Measurements from ENCODE around the gene GSDME. TPM values are rescaled to one million over a fixed set of nuclear protein-coding genes. Genes with fewer than 3 reads are reported as not detected.
A peak's percentile ranks its signal among the peaks of the same experiment; 100 is the strongest.

Gene GSDME
- total RNA-seq, 2 experiments from 2014 or later, result 6.8 to 6.9 TPM

GRCh38 chr7:24668927-24669635 is 88.2 kb downstream of the GSDME start:
- DNase-seq, result no peak
- Mint-ChIP-seq H3K9me3 (no peaks in the 10 kb centered on the region), H3K4me3 (no peak overlapping the region), H3K27me3 (ENCODE audit: low read depth) (no peaks in the 10 kb centered on the region), H3K27ac (no peak overlapping the region), H3K36me3 (ENCODE audit: low read depth) (peaks cover 17% of the 10 kb centered on the region), H3K4me1 (ENCODE audit: low read depth) (peaks cover 5% of the 10 kb centered on the region)
- CTCF ChIA-PET, result interaction anchor here (1.0 to 1.2 kb wide), 2 partner anchors 92 to 424 kb away, joined by 3 to 4 read pairs; no protein-coding TSS in a partner anchor
- intact Hi-C loops (cut with micrococcal nuclease), result loop anchor here (5.0 to 10.0 kb wide), 4 partner anchors 194 to 1124 kb away; partner anchors contain the start of gene STK31

DNA sequence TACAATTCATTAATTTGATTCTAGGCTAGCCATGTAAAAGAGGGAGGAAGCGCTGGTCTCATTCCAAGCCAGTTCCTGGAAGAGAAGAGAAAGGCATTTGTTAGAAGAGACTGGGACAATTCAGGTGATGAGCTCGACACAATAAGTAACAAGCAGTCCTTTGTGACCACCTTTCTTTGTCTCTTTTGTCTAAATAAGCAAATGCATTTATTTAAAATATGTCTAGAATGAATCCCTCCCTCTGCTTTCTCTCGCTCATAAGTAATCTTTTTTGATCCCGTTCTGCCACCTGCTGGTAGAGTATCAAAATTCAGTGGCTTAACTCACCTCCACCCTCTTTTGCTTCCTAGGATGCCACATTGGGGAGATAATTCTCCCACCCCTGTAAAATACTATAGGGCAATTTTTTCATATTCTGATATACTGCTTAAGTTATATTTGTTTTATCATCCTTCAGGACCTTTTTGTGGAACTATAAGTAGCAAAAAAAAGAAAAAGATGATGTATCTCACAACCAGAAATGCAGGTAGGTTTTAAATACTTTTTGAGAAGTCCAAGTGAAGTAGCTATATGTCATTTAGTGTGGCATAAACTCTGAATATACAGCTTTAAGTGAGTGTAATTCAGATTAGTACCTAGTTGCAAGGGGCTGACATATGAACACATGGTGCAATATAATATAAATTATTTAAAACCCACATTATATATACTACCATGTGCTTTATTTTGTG is 91.5 kb downstream of the GSDME start:
- CTCF ChIA-PET, result interaction anchor here (0.6 to 3.5 kb wide), 21 partner anchors 11 to 968 kb away, joined by 3 to 44 read pairs (median 3); no protein-coding TSS in a partner anchor
- peaks cover 4% of the 10 kb centered on the region for H3K4me1 Mint-ChIP-seq (ENCODE audit: low read depth)
- H3K27me3 Mint-ChIP-seq (ENCODE audit: low read depth), result no peaks in the 10 kb centered on the region
- H3K27ac Mint-ChIP-seq, result no peak overlapping the region
- intact Hi-C loops (cut with micrococcal nuclease), result loop anchor here (1.0 to 10.0 kb wide), 8 partner anchors 89 to 1121 kb away; partner anchors contain the start of gene STK31
- DNase-seq, result peak; percentile 71
- no peak overlapping the region for H3K4me3 Mint-ChIP-seq
- peaks cover 12% of the 10 kb centered on the region for H3K36me3 Mint-ChIP-seq (ENCODE audit: low read depth)
- H3K9me3 Mint-ChIP-seq, result no peaks in the 10 kb centered on the region

DNA sequence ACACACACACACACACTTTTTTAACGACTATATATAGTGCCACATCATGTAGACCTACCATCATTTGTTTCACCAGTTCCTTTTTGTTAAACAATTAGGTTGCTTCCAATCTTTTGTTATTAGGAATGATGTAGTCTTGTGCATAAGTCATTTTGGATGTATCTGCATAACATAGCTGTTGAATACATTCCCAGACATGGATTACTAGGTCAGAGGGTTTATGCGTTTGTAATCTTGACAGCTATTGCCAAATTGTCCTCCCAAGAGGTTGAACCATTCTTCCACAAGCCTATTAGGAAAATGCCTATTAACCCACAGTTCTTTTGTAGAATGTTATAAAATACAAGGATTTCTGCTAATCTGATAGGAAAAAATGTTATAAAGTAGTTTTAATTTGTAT is 96.7 kb downstream of the GSDME start:
- no peak for DNase-seq
- no peak overlapping the region for H3K27ac Mint-ChIP-seq
- H3K9me3 Mint-ChIP-seq, result no peaks in the 10 kb centered on the region
- H3K36me3 Mint-ChIP-seq (ENCODE audit: low read depth), result peaks cover 15% of the 10 kb centered on the region
- H3K27me3 Mint-ChIP-seq (ENCODE audit: low read depth), result no peaks in the 10 kb centered on the region
- CTCF ChIA-PET, result no interaction called here
- no peak overlapping the region for H3K4me3 Mint-ChIP-seq
- peaks cover 4% of the 10 kb centered on the region for H3K4me1 Mint-ChIP-seq (ENCODE audit: low read depth)
- intact Hi-C loops (cut with micrococcal nuclease), result loop anchor here (10.0 kb wide), 3 partner anchors 186 to 1116 kb away; partner anchors contain the start of gene STK31

GRCh38 chr7:24659505-24659904 is 97.8 kb downstream of the GSDME start:
- peaks cover 13% of the 10 kb centered on the region for H3K36me3 Mint-ChIP-seq (ENCODE audit: low read depth)
- no peak overlapping the region for H3K27ac Mint-ChIP-seq
- no peaks in the 10 kb centered on the region for H3K9me3 Mint-ChIP-seq
- intact Hi-C loops (cut with micrococcal nuclease), result no loop called here
- H3K27me3 Mint-ChIP-seq (ENCODE audit: low read depth), result no peaks in the 10 kb centered on the region
- no peak overlapping the region for H3K4me3 Mint-ChIP-seq
- DNase-seq, result no peak
- peaks cover 4% of the 10 kb centered on the region for H3K4me1 Mint-ChIP-seq (ENCODE audit: low read depth)
- CTCF ChIA-PET, result no interaction called here

DNA sequence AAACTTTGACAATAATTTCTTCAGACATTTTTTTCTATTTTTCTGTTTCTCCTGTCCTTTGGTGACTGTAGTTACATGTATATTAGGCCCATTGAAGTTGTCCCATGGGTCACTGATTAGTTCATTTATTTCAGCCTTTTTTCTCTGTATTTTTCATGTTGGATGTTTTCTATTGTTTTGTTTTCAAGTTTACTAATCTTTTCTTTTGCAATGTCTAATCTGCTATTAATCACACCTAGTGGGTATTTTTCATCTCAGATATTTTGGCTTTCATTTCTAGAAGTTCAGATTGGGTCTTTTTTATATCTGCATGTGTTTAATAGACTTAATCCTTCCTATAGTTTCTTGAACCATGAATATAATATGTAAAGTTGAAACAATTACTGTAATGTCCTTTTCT is 99.3 kb downstream of the GSDME start:
- Mint-ChIP-seq H3K4me3 (no peak overlapping the region), H3K27ac (no peak overlapping the region), H3K4me1 (ENCODE audit: low read depth) (peaks cover 5% of the 10 kb centered on the region), H3K36me3 (ENCODE audit: low read depth) (peaks cover 18% of the 10 kb centered on the region), H3K27me3 (ENCODE audit: low read depth) (no peaks in the 10 kb centered on the region), H3K9me3 (no peaks in the 10 kb centered on the region)
- CTCF ChIA-PET, result no interaction called here
- DNase-seq, result no peak
- intact Hi-C loops (cut with micrococcal nuclease), result no loop called here

DNA sequence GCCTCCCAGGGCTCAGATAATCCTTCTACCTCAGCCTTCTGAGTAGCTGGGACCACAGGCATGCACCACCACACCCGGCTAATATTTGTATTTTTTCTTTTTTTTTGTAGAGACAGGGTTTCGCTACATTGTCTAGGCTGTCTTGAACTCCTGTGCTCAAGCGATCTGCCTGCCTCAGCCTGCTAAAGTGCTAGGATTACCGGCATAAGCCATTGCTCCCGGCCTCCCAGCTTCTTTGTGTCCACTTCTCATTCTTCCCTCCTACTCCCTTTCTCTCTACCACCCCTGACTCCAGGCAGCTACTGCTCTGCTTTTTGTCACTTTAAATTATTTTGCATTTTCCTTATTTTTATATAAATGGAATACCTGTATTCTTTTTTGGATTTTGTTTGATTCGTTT is 100.7 kb downstream of the GSDME start:
- no peaks in the 10 kb centered on the region for H3K9me3 Mint-ChIP-seq
- CTCF ChIA-PET, result no interaction called here
- H3K36me3 Mint-ChIP-seq (ENCODE audit: low read depth), result peaks cover 18% of the 10 kb centered on the region
- DNase-seq, result no peak
- no peak overlapping the region for H3K4me3 Mint-ChIP-seq
- intact Hi-C loops (cut with micrococcal nuclease), result no loop called here
- peaks cover 10% of the 10 kb centered on the region for H3K4me1 Mint-ChIP-seq (ENCODE audit: low read depth)
- no peaks in the 10 kb centered on the region for H3K27me3 Mint-ChIP-seq (ENCODE audit: low read depth)
- H3K27ac Mint-ChIP-seq, result no peak overlapping the region

- H3K9me3 Mint-ChIP-seq, result no peaks in the 10 kb centered on the region
- peaks cover 20% of the 10 kb centered on the region for H3K36me3 Mint-ChIP-seq (ENCODE audit: low read depth)
- CTCF ChIA-PET, result interaction anchor here (0.8 kb wide), 1 partner anchor 11 kb away, joined by 3 read pairs; no protein-coding TSS in a partner anchor
- intact Hi-C loops (cut with micrococcal nuclease), result no loop called here
- DNase-seq, result no peak
- no peak overlapping the region for H3K27ac Mint-ChIP-seq
- peaks cover 10% of the 10 kb centered on the region for H3K4me1 Mint-ChIP-seq (ENCODE audit: low read depth)
- H3K27me3 Mint-ChIP-seq (ENCODE audit: low read depth), result no peaks in the 10 kb centered on the region
- no peak overlapping the region for H3K4me3 Mint-ChIP-seq
Observed at GRCh38 chr7:24654305-24654704, 103.0 kb downstream of the GSDME start.

DNA sequence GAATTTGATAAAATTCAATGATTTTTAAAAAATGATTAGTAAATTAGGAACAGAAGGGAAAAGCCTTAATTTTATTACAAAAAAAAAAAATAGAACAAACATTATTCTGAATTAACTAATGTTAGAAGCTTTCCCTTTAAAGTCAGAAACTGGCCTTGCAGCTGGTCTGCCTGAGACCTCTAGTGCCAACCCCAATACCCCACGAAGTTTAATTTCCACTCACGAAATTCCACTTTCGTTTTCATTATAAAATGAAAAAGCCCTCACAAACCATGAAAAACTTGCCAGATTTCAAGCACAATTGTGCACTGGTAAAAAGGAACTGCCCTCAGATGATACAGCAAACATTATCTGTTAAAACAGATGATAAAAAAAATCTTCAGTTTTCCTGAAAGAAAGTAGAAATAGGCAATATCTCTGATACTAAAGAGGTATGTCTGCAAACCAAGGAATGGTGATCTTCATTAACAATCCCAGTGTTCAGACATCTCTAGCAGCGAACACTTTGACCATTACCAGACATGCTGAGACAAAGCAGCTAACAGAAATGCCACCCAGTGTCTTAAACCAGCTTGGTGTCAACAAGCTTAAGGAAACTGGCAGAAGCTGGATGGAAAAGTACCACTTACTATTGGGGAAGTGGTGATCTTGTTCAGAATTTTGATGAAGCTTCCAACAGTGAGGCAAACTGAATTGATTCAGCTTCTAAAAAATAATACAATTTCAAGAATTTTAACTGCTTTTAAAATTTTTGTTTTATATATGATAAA is 103.8 kb downstream of the GSDME start:
- H3K4me3 Mint-ChIP-seq, result peak overlapping the region; percentile 21
- no peaks in the 10 kb centered on the region for H3K27me3 Mint-ChIP-seq (ENCODE audit: low read depth)
- H3K27ac Mint-ChIP-seq, result no peak overlapping the region
- H3K4me1 Mint-ChIP-seq (ENCODE audit: low read depth), result peaks cover 10% of the 10 kb centered on the region
- intact Hi-C loops (cut with micrococcal nuclease), result no loop called here
- CTCF ChIA-PET, result interaction anchor here (1.2 kb wide), 1 partner anchor 13 kb away, joined by 3 read pairs; no protein-coding TSS in a partner anchor
- H3K36me3 Mint-ChIP-seq (ENCODE audit: low read depth), result peaks cover 14% of the 10 kb centered on the region
- no peaks in the 10 kb centered on the region for H3K9me3 Mint-ChIP-seq
- DNase-seq, result no peak

- CTCF ChIA-PET, result interaction anchor here (0.6 to 1.2 kb wide), 3 partner anchors 14 to 287 kb away, joined by 3 to 4 read pairs (median 4); no protein-coding TSS in a partner anchor
- H3K9me3 Mint-ChIP-seq, result no peaks in the 10 kb centered on the region
- peaks cover 10% of the 10 kb centered on the region for H3K4me1 Mint-ChIP-seq (ENCODE audit: low read depth)
- peaks cover 11% of the 10 kb centered on the region for H3K36me3 Mint-ChIP-seq (ENCODE audit: low read depth)
- H3K27me3 Mint-ChIP-seq (ENCODE audit: low read depth), result no peaks in the 10 kb centered on the region
- DNase-seq, result no peak
- no peak overlapping the region for H3K27ac Mint-ChIP-seq
- no peak overlapping the region for H3K4me3 Mint-ChIP-seq
- intact Hi-C loops (cut with micrococcal nuclease), result no loop called here
Observed at GRCh38 chr7:24652251-24652939, 104.9 kb downstream of the GSDME start.

Data from activated naive CD4-positive, alpha-beta T cell treated with anti-CD3 and anti-CD28 coated beads for 36 hours (primary cell).